ENCODE results near the gene TRAPPC2B. TPM values are rescaled to one million over a fixed set of nuclear protein-coding genes. Genes with fewer than 3 reads are reported as not detected.

Gene TRAPPC2B
- total RNA-seq, 1 donor, result 12.3 TPM

DNA sequence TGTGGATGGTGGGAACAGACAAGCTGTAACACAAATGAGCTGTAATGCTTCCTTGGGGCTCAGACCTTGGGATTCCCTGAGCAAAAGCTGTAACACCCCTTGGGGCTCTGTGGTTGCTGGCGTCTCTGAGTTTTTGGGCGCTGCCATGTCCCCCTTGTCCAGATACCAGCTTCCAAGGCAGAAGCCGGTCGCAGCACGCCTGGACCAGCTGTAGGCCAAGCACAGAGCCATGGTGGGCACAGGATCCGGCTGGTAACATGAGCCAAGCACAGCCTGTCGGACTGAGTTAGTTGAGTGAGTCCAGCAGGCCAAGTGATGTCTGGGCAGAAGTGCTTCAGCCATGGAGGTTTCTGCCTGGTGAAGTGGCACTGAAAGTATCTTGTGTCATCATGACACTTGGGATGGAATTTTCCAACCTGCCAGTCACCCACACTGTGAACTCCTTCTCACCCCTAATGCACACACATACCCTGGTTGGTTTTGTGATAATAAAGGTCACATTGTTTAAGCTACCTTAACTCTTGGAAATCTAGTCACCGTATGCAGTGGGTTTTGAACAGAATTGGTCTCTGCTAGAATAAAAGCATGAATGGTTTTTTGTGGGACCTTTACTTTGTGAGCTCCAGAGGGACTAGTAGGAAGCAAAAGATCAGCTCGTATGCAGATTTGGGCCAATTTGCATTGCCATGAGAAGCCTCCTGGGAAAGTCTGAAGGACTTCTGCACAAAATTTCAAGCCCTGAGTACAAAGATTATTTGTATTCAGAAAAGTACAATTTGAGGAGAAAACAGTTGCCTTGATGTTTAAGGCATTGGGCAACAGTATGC lies 40.6 kb downstream of the TRAPPC2B start:
- Histone ChIP-seq H3K9me3 (ENCODE audit: low read depth, low read length) (peaks cover 8% of the 10 kb centered on the region), H3K4me2 (ENCODE audit: insufficient read depth, low read length) (no peak overlapping the region), H4K20me1 (ENCODE audit: insufficient read depth, low read length) (no peaks in the 10 kb centered on the region), H3K27ac (ENCODE audit: low read depth, low read length) (no peak overlapping the region), H3K4me3 (ENCODE audit: insufficient read depth, low read length) (no peak overlapping the region), H3K36me3 (ENCODE audit: insufficient read depth, low read length) (peaks cover 16% of the 10 kb centered on the region), H3K27me3 (ENCODE audit: insufficient read depth, low read length) (no peaks in the 10 kb centered on the region), H3K4me1 (ENCODE audit: insufficient read depth, low read length) (no peaks in the 10 kb centered on the region), H3K79me2 (ENCODE audit: insufficient read depth, low read length) (no peaks in the 10 kb centered on the region), H2AFZ (ENCODE audit: low read length) (no peak overlapping the region)
- TF ChIP-seq, protein P1, sequence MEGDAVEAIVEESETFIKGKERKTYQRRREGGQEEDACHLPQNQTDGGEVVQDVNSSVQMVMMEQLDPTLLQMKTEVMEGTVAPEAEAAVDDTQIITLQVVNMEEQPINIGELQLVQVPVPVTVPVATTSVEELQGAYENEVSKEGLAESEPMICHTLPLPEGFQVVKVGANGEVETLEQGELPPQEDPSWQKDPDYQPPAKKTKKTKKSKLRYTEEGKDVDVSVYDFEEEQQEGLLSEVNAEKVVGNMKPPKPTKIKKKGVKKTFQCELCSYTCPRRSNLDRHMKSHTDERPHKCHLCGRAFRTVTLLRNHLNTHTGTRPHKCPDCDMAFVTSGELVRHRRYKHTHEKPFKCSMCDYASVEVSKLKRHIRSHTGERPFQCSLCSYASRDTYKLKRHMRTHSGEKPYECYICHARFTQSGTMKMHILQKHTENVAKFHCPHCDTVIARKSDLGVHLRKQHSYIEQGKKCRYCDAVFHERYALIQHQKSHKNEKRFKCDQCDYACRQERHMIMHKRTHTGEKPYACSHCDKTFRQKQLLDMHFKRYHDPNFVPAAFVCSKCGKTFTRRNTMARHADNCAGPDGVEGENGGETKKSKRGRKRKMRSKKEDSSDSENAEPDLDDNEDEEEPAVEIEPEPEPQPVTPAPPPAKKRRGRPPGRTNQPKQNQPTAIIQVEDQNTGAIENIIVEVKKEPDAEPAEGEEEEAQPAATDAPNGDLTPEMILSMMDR (IDR thresholded peaks at IDR 0.05; ENCODE audit: extremely low read depth, low read depth, low read length), result no peak
- DNase-seq (ENCODE audit: insufficient read length, low spot score, missing footprints), result no peak

DNA sequence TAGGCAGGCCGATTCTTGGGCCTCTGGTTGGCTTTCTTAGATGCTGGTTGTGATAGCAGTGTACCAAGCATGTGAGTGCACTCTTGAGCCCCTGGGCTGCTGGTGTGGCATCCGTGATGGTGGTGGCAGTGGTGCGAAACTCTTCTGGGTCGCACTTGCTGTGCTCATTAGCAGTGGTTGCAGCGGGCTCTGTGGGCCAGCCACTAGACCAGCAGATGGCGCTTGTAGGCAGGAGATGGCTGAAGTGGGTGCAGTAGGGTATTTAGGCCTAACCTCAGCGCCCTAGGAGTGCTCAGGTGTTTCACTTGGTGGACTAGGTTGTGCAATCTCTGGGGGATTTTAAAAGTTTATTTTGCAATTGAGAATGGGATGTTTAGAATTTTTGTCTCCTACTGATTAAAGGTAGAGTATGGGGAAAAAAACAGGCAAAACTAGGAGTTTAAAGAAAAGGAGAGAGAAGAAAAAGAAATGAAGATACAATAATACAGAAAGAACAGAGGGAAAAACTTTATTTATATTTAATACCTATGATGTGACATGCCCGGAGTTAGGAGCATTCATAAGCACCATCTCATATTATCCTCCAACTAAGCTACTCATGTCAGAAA lies 43.3 kb downstream of the TRAPPC2B start:
- H3K36me3 ChIP-seq (ENCODE audit: insufficient read depth, low read length), result no peaks in the 10 kb centered on the region
- peak; percentile 87 for DNase-seq (ENCODE audit: insufficient read length, low spot score, missing footprints)
- no peaks in the 10 kb centered on the region for H4K20me1 ChIP-seq (ENCODE audit: insufficient read depth, low read length)
- no peak overlapping the region for H2AFZ ChIP-seq (ENCODE audit: low read length)
- H3K4me3 ChIP-seq (ENCODE audit: insufficient read depth, low read length), result no peak overlapping the region
- no peak overlapping the region for H3K27ac ChIP-seq (ENCODE audit: low read depth, low read length)
- H3K4me1 ChIP-seq (ENCODE audit: insufficient read depth, low read length), result peaks cover 7% of the 10 kb centered on the region
- H3K4me2 ChIP-seq (ENCODE audit: insufficient read depth, low read length), result no peak overlapping the region
- H3K9me3 ChIP-seq (ENCODE audit: low read depth, low read length), result peaks cover 2% of the 10 kb centered on the region
- peaks cover 6% of the 10 kb centered on the region for H3K79me2 ChIP-seq (ENCODE audit: insufficient read depth, low read length)
- no peaks in the 10 kb centered on the region for H3K27me3 ChIP-seq (ENCODE audit: insufficient read depth, low read length)
- TF ChIP-seq, protein P1 (IDR thresholded peaks at IDR 0.05; ENCODE audit: extremely low read depth, low read depth, low read length), result peak; percentile 74

DNA sequence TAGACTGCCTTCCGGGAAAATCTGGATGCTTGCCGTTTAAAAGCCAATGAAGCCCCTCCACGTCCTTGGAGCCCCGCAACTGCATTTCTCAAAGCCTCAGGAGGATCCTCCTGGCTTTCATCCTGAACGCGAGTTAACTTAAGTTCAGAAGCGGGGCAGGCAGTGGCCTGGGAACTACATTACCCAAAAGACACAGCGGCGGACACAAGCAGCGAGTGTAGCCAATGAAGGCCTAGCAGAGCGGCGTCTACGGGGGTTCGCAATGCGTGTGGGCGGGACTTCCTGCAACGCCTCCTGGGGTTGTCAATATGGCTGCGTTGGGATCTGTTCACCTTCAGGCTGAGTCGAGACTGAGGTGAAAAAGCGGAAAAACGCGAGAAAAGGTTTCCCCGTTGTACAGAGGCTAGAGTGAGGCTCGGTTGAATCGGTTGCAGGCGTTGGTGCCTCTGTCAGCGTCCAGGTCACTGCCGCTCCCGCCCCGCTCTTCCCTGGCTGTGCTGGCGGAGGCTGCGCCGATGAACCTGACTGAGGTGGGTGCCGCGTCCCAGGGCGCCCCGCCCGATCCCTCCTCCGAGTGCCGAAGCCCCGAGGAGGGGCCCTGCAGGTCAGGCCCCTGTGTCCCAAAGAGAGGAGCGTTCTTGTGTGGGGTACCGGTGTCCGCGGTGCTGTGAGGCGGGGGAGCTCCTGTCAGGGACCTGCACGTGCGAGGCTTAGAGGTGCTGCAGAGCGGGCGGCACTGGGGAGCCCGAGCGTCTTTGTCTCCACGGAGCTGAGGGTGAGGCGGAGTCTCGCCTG lies 47.7 kb downstream of the TRAPPC2B start, which contains the start of gene ZNF17:
ZNF17 (plus strand) TSS at position 285 of the 795 bp plus-strand sequence. CDS start 2,455 bp downstream, outside the sequence.
- Histone ChIP-seq H3K4me2 (ENCODE audit: insufficient read depth, low read length) (peak within 1 kb of the TSS; percentile 99), H4K20me1 (ENCODE audit: insufficient read depth, low read length) (peaks cover 4% of the 10 kb centered on the region), H3K79me2 (ENCODE audit: insufficient read depth, low read length) (peaks cover 37% of the 10 kb centered on the region), H3K4me1 (ENCODE audit: insufficient read depth, low read length) (peaks cover 12% of the 10 kb centered on the region), H3K36me3 (ENCODE audit: insufficient read depth, low read length) (peaks cover 16% of the 10 kb centered on the region), H3K27me3 (ENCODE audit: insufficient read depth, low read length) (no peaks in the 10 kb centered on the region), H3K4me3 (ENCODE audit: insufficient read depth, low read length) (peak within 1 kb of the TSS; percentile 99), H3K9me3 (ENCODE audit: low read depth, low read length) (no peaks in the 10 kb centered on the region), H3K27ac (ENCODE audit: low read depth, low read length) (peak within 1 kb of the TSS; percentile 66), H2AFZ (ENCODE audit: low read length) (peak within 1 kb of the TSS; percentile 98)
- DNase-seq (ENCODE audit: insufficient read length, low spot score, missing footprints), result peak; percentile 97
- TF ChIP-seq, protein P1 (IDR thresholded peaks at IDR 0.05; ENCODE audit: extremely low read depth, low read depth, low read length), result no peak

Other genes with a start within 250 kb of the TRAPPC2B start
- gene USP29, start 243.6 kb upstream of the TRAPPC2B start, total RNA-seq, result not detected in 2 replicates
- not detected in 2 replicates for gene ZIM3, start 218.3 kb upstream of the TRAPPC2B start, total RNA-seq
- not detected in 2 replicates for gene DUXA, start 196.1 kb upstream of the TRAPPC2B start, total RNA-seq
- gene ZNF264, start 172.1 kb upstream of the TRAPPC2B start, total RNA-seq, result 26.5 and 32.9 TPM in 2 replicates
- 0.29 and 1.4 TPM in 2 replicates for gene AURKC, start 132.5 kb upstream of the TRAPPC2B start, total RNA-seq
- 32.1 and 34.0 TPM in 2 replicates for gene ZNF805, start 122.9 kb upstream of the TRAPPC2B start, total RNA-seq
- 101 and 115 TPM in 2 replicates for gene ZNF460, start 83.1 kb upstream of the TRAPPC2B start, total RNA-seq
- 10.6 and 11.9 TPM in 2 replicates for gene ZNF543, start 43.1 kb upstream of the TRAPPC2B start, total RNA-seq
- gene ZNF304, start 12.3 kb upstream of the TRAPPC2B start, total RNA-seq, result 10.6 and 11.6 TPM in 2 replicates
- gene ZNF547, start within 50 bp of the TRAPPC2B start, total RNA-seq, result 3.5 and 5.1 TPM in 2 replicates
- gene ZNF548, start 26.3 kb downstream of the TRAPPC2B start, total RNA-seq, result 23.6 and 27.9 TPM in 2 replicates
- gene ZNF17, start 47.6 kb downstream of the TRAPPC2B start, total RNA-seq, result 12.7 and 15.6 TPM in 2 replicates
- 5.6 and 8.7 TPM in 2 replicates for gene ZNF749, start 71.8 kb downstream of the TRAPPC2B start, total RNA-seq
- 0.29 and 0.72 TPM in 2 replicates for gene VN1R1, start 93.6 kb downstream of the TRAPPC2B start, total RNA-seq
- 19.2 and 22.1 TPM in 2 replicates for gene ZNF772, start 114.0 kb downstream of the TRAPPC2B start, total RNA-seq
- 18.3 and 19.9 TPM in 2 replicates for gene ZNF419, start 124.2 kb downstream of the TRAPPC2B start, total RNA-seq
- 23.6 and 30.0 TPM in 2 replicates for gene ZNF773, start 136.4 kb downstream of the TRAPPC2B start, total RNA-seq
- gene ZNF549, start 163.8 kb downstream of the TRAPPC2B start, total RNA-seq, result 5.8 and 6.5 TPM in 2 replicates
- gene ZNF550, start 196.3 kb downstream of the TRAPPC2B start, total RNA-seq, result 6.5 and 7.2 TPM in 2 replicates
- gene ZNF416, start 215.4 kb downstream of the TRAPPC2B start, total RNA-seq, result 4.3 and 6.2 TPM in 2 replicates
- 11.2 and 11.6 TPM in 2 replicates for gene ZIK1, start 220.6 kb downstream of the TRAPPC2B start, total RNA-seq
- gene ZNF530, start 236.3 kb downstream of the TRAPPC2B start, total RNA-seq, result 4.1 and 4.7 TPM in 2 replicates

Data from osteoblast (primary cell).